Measurements from ENCODE around the gene ROCK1.

GRCh38 chr18:21071071-21071470 lies 40.5 kb downstream of the ROCK1 start:
- TF ChIP-seq CTCF (IDR thresholded peaks at IDR 0.05) (no peak), POLR2A (IDR thresholded peaks at IDR 0.05) (no peak), EP300 (IDR thresholded peaks at IDR 0.05) (no peak)

All from tibial nerve (tissue), 4 donors.